GM19351 (cell line): ENCODE measurements around the gene HLF.
"Not testable (repeated sequence)": the region's sequence is repeated elsewhere in the genome, so short reads cannot be mapped to it uniquely, and the experiment has no call there.

Source experiments
- ATAC-seq: cut with Tn5 transposase; IDR thresholded peaks from one replicate; pipeline ENCODE4 v1.9.1; 2021; ENCODE audit warnings: mild to moderate bottlenecking, moderate library complexity; ENCODE audit not compliant: unreplicated experiment

Gene HLF

DNA sequence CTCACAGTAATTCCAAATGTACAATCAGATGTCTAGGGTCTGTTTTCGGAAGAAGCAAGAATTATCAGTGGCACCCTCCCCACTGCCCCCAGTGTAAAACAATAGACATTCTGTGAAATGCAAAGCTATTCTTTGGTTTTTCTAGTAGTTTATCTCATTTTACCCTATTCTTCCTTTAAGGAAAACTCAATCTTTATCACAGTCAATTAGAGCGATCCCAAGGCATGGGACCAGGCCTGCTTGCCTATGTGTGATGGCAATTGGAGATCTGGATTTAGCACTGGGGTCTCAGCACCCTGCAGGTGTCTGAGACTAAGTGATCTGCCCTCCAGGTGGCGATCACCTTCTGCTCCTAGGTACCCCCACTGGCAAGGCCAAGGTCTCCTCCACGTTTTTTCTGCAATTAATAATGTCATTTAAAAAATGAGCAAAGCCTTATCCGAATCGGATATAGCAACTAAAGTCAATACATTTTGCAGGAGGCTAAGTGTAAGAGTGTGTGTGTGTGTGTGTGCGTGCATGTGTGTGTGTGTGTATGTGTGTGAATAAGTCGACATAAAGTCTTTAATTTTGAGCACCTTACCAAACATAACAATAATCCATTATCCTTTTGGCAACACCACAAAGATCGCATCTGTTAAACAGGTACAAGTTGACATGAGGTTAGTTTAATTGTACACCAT is 59.7 kb downstream of the HLF start:
- no peak for ATAC-seq

DNA sequence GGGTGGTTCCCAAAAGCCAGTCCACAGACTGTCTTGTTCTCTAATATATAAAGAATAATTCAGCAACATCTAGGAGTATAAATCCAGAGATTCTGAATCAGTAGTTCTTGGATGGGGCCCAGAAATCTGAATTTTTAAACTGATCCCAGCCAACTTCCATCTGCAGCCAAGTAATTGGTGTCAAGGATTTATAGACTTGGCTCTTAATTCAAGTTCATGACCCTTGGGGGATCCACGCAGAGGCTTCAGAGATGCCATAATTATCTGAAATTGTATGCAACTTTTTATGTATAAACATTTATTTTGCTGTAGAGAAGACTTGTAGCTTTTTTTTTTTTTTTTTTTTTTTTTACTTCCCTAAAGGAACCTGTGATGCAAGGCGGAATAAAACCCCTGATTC is 60.6 kb downstream of the HLF start:
- no peak for ATAC-seq

DNA sequence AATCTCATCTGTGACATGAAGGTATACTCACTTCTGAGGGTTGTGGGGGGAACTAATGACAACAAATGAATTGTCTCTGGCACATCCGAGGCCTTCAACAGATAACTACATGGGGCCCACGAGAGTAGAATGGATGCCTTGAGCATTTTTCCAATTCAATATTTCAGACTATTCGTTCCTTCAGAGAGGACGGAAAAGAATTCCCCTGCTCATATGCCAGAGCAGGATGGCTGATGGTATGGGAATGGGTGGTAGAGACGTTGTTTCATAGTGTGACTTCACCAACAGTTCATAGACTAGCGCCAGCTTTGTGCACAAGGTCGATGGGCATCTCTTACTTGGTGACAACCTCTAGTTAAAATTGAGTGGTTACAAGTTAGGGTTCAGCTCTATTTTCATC is 61.3 kb downstream of the HLF start:
- ATAC-seq = no peak

DNA sequence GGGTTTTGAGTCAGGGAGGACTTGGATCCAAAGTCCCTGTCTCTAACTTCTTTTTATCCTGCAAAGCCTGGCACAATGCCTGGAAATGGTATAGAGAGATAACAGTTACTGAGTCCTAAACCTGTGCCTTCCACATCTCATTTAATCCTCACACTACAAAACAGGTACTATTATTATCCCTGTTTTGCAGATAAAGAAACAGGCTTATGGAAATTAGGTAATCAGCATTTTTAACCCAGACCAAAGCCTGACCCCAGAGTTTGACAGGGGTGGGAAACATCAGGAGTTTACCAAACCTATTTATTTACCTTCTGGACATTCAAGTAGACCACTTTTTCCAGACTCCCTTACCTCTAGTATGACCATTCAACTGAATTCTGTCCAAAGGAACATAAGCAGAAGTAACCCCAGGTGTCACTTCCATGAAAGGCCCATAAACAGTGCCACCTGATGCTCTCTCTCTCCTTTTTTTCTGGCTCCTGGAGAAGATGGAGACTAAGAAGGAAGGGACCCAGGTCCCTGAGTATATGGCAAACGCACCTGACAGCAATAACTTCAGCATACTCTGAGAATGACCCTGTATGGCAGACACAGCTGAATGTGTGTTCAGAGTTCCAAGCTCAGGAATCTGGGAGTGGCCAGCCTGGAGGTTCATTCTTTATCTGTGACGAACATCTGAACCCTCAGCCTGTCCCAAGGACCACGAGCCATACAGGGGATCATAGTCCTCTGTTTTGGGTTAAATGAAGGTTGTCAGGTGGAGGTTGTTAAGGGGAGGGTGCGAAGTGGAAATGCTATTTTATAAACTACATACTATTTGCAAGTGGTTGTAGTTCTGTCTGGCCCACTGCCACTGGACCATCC is 62.7 kb downstream of the HLF start:
- no peak for ATAC-seq

DNA sequence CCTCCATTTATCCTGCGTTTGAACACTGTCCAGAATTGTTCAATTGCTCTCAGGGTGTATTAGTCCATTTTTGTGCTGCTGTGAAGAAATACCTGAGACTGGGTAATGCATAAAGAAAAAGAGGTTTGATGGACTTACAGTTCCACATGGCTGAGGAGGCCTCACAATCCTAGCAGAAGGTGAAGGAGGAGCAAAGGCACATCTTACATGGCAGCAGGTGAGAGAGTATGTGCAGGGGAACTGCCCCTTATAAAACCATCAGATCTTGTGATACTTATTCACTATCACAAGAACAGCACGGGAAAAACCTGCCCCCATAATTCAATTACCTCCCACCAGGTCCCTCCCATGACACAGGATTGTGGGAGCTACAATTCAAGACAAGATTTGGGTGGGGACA is 63.8 kb downstream of the HLF start:
- ATAC-seq = not testable (repeated sequence)

DNA sequence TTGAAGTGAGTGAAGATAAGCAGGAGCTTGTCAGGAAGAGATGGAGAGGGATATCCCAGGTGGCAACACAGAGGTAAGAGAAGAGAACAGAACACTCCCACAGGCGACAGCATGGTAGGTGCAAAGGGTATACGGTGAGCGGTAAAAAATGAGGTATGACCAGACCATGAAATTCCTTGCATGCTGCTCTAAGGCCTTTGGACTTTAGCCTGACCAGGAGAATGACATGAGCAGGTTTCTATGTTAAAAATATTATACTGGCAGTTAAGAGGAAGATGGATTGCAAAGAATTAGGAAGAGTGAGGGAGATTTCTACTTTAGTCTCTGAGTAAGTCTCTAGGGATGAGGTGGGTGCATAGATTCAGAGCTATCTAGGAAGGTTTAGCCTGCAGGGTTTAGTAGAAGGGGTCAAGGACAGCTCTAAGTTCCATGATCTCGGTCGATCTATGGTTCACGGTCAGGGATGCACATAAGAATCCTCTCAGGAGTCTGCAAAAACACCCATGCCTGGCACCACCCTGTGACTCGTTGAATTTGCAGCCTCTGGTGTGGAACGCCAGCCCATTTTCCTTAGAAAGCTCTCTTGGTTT is 65.7 kb downstream of the HLF start:
- ATAC-seq = no peak

DNA sequence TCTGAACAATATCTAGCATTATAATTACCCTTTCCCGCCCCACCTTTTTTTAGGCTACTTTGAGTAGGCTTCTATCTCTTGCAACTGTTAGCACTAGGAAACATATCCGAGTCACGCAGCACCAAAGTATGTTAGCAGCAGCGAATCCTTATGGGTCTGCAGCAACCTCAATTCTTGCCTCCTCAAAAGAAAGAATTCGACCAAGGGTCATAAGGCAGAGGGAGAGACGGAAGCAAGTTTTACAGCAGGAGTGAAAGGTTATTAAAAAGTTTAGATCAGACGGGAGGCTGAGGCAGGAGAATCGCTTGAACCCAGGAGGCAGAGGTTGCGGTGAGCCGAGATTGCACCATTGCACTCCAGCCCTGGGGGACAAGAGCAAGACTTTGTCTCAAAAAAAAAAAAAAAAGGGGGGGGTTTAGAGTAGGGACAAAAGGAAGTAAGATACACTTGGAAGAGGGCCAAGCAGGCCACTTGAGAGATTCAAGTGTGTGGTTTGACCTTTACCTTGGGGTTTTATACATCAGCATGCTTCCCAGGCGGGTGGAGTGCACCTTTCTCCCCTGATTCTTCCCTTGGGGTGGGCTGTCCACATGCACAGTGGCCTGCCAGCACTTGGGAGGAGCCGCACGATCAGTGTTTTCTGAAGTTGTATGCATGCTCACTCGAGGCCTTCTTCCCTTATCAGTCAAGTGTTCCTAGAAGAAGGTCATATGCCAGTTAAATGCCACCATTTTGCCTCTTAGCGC is 67.7 kb downstream of the HLF start:
- ATAC-seq = no peak

DNA sequence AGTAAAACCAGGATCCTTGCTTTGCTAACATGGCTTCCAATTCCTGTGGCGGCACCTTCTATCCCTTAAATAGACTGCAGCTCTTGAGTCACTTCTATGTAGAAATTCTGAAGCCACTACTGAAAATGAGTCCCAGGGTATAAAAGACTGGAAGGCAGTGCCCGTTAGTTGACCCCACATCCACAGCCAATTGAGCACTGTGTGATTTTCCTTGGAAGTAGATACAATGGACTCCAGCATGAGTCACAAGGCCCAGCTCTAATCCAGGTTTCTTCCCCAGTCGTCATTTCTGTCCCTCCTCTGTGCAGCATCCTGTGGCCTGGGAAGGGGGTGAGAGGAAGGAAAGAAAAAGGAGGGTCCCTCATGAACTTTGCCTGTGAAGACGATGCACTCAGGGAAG is 69.5 kb downstream of the HLF start:
- ATAC-seq = no peak

DNA sequence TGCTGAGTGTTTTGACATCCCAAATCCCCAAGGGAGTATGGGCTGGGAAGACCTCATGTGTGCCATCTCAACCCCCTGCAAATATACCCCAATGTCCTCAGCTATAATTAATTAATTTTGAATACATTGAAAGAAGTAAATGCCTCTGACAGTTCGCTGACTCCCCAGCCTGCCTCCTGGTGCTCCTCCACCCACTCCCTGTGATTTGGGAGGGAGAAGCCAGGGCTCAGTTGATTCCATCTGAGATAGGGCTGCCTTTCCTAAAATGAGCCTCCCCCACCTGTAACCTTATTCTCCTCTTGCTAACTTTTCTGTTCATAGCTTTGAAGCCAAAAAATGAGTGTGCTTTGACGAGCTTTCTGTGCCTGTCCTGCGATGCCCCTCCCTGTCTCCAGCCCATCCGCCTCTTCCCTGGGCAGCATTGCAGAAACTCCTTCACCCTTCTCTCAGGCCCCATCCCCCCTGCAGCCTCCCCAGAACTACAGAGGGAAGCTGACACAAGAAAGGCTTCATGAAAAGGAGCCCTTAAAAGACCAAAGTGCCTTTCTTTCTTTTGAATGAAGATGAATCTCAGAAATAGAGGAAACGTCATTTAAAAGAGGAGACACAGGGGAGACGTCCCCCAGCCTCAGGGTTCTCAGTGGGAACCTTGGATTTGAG is 70.3 kb downstream of the HLF start:
- ATAC-seq = no peak

DNA sequence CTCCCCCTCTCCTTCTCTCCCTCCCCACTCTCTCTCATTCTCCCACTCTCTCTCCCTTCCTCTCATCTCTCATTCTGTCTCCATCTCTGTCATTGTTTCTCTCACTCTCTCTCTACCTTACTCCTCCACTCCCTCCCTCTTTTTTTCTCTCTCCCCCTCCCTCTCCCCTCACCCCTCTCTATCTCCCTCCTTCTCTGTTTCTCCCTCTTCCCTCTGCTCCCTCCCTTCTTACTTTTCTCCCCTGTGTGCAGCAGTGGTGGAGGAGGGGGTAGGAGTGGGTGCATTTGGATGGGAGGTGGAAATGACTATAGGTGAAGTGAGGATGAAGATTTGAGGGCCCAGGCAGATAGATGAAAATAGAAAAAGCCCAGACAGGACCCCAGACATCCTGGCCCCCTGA is 70.9 kb downstream of the HLF start:
- ATAC-seq = no peak

DNA sequence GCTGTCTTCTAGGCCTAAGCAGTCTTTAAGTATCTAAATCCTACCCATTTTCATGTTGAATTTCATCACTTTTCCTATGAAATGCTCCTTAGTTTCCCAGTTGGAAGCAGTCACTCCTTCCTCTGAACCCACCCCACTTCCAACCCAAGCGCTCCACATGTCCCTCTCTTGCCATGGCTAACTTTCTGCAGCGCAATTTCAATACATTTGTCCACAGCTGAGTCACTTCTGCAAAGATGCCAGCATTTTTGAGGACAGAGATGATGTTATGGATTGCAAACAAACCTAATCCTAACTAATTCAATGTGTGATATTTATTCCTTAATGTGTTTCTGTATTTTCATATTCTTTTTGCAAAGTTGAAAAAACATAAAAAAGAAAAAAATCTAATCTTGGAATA is 71.7 kb downstream of the HLF start:
- ATAC-seq = no peak

DNA sequence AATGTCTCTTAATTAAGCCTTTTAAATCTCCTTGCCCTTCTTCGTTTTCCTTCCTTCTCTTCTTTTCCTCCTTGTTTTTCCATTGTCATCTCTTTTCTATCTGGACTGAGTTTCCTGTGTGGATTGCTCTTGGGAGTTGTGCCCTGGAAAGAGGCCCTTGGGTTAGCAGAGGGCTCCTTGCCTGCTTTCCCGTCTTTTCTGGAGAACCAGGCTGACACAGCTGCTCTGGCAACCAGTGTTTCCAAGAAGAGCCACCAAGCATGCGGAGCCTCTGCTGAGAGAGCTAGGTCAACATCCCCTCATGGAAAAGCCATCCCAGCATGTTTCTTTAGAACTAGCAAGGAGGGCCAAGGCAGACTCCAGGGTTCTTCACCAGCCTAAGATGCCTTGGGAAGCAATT is 75.4 kb downstream of the HLF start:
- no peak for ATAC-seq

DNA sequence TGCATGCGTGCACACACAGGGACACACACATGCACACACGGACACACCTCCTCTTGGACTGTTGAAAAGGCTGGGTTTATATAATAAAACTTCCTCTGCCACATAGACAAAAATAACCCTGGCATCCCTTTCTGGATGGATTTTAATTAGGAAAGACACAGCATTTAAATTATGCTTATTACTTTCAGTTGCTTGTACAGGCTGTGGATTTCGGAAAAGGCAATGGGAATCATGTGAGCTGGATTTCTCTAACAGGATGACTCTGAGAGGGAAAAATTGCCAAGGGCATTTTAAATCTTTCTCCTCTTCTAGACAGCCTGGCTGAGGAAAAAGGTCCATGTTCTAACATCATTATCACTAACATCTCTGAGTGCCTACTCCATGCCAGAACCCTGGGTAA is 75.9 kb downstream of the HLF start:
- ATAC-seq = no peak

DNA sequence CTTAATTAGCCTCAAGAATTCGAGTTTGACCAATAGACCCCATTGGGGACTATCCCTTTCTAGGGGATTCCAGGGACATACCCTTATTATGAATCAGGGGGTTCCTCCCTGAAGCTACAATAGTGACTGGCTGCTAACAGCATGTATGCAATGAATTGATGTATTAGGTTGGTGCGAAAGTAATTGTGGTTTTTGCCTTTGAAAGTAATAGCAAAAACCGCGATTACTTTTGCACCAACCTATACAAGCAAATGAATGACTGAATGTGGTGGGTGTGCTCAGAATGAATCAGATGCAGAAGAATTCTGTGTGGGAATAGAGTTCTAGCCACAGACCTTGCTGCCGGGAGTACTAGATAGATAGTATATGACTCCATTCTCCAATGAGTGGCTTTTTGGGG is 76.7 kb downstream of the HLF start:
- no peak for ATAC-seq

DNA sequence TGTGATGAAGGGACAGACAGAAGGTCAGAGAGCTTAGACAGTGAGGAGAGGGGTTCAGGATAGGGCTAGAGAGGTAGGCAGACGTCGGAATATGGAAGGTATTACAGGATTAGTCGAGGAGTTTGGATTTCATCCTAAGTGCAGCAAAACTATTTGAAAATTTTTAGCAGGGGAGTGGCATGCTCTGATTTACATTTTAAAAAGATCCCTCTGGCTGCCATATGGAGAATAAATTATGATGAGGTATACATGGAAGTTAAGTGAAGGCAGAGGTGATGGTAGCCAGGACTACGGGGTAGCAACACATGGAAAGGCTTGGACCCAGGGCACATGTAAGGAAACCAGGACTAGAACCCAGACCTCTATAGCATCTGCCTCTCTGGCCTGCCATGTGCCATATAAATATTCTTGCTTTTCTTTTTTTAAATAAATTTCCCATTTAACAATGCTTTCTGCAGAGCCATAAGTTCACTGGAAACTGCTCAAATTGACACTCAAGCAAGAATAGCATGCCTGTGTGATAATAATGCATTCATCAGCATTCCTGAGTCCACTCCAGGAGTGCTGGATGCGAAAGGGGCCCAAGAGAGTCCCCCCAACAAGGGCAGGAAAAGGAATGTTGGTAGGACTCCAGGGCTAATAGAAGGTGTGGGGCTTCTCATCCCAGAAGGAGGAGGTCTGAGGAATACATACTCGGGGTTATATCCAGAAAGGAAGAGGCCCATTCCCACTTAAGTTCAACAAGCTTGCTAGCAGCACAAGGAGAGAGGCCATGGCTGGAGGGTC is 78.2 kb downstream of the HLF start:
- ATAC-seq = no peak

DNA sequence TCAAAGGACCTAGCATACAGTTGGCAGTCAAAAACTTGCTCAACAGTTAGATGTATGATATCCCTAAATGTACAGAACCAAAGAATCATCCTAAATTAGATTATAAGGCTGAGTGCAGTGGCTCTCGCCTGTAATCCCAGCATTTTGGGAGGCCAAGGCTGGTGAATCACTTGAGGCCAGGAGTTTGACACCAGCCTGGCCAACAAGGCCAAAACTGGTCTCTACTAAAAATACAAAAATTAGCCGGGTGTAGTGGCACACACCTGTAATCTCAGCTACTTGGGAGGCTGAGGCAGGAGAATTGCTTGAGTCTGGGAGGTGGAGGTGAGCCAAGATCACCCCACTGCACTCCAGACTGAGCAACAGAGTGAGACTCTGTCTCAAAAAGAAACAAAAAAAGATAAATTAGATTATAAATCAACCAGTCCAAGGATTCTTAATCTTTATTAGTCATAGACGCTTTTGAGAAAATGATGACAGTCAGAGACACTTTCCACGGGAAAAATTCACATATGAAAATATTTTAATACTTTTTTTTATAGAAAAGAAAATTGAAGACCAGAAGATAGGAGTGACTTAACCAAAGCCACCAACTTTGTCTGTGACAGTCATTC is 79.2 kb downstream of the HLF start:
- ATAC-seq = no peak

DNA sequence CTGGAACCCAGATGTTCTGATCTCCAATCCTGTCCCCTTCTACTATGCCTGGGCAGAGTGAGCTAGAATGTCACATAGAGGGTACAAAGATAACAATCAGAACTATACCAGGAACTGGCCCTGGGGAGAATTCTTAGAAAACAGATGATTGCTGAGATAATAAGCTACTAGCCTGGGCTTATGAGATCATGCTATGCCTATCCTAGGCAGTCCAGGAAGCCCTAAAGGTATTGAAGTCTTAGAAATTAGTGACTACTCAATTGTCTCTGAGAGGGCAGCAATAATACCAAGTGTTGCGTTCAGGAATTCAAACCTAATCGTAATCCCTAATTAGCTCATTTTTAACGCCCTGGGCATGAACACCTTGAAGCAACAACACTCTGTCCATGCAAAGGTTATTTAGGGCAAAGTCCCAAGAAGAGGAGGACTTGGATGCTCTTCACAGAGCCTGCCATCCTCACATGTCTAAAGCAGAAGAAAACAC is 79.8 kb downstream of the HLF start:
- ATAC-seq = no peak

DNA sequence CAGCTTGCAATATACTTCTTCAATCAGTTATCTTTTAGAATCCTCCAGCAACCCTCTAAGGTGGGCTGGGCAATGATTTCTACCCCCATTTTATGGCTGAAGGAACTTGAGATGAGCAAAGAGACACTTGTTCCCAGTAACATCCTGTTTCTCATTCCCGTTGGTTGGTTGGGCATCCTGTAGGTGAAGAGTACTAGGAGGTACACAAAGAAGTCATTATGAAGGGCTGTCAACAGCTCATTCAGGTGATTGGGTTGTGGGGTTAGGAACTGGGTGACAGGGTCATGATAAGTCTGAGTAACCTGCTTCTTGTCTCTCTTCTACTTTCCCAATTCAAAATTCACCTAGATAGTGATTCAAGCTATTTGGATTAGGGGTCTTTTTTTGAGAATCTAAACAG is 80.4 kb downstream of the HLF start:
- no peak for ATAC-seq

DNA sequence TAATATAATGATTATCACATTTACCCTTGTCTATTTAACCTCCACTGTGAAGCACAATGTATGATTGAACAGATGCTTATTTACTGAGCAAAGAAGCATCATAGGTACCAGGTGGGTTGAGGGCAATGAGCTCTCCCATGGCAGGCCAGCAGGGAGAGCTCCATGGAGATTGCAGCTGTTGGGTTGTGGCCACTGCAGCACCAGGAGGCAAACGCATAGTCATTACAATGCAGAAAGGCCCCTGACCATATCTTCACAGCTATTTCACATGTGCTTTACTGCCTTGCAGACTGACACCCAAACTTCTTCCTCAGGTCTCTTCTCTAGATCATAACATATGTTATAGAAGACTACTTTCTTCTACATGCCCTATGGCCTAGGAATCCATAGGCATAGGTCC is 81.9 kb downstream of the HLF start:
- ATAC-seq = no peak

DNA sequence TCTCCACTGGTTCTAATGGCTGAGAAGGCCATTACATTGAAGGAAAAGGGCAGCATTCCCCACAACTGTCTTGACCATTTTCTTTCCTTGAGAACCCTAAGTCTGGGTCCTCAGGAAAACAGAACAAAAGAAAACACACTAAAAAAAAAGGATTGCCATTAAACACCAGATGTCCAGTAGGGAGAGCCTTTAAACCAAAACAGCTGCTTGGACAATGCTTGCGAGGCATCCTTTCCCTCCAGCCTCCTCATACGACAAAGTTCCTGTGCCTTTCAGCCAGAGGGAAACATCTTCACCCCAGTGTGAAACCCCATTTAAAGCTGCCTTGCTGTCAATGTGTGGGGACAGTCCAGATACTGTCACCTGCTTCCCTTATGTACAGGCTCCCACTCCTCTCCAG is 82.6 kb downstream of the HLF start:
- no peak for ATAC-seq
